Mesothelial cell of epicardium (in vitro differentiated cells): ENCODE data around the gene NLRP5. TPM values are rescaled to one million over a fixed set of nuclear protein-coding genes. Genes with fewer than 3 reads are reported as not detected.
"Not testable (repeated sequence)": the region's sequence is repeated elsewhere in the genome, so short reads cannot be mapped to it uniquely, and the experiment has no call there.

Experiments
- DNase-seq, 2 experiments: peaks; one replicate each; pipeline ENCODE4 v3.0.0; 2021; ENCODE audit warnings: low spot score in 2 of 2; ENCODE audit not compliant: unreplicated experiment in 2 of 2
- H3K27ac Mint-ChIP-seq: 2 replicates; pipeline ENCODE4 v1.8.0; 2021; ENCODE audit warnings: mixed read lengths
- H3K27me3 Mint-ChIP-seq: 2 replicates; pipeline ENCODE4 v1.8.0; 2021; ENCODE audit warnings: low read depth, mixed read lengths
- H3K36me3 Mint-ChIP-seq: 2 replicates; pipeline ENCODE4 v1.8.0; 2021; ENCODE audit warnings: mixed read lengths
- H3K4me1 Mint-ChIP-seq: 2 replicates; pipeline ENCODE4 v1.8.0; 2021; ENCODE audit warnings: mixed read lengths
- H3K4me3 Mint-ChIP-seq: 2 replicates; pipeline ENCODE4 v1.8.0; 2021; ENCODE audit warnings: mild to moderate bottlenecking, moderate library complexity, mixed read lengths
- H3K9me3 Mint-ChIP-seq: 2 replicates; pipeline ENCODE4 v1.8.0; 2021; ENCODE audit warnings: mixed read lengths
- CTCF ChIP-seq: fragments of 200-600 bp; sonication (generic); IDR thresholded peaks from one replicate; pipeline ENCODE4 v1.5.0; 2021; ENCODE audit warnings: antibody characterized with exemption; ENCODE audit not compliant: unreplicated experiment
- total RNA-seq: library from RNA; stranded (reverse); gene quantifications from 3 replicates; pipeline ENCODE4 v1.2.1, GENCODE V29; 2021

NLRP5 gene
- total RNA-seq, 1 donor from 2014 or later: not detected

- TF ChIP-seq CTCF: no peak
Observed at GRCh38 chr19:56097776-56098175, 111.2 kb downstream of the NLRP5 start.

GRCh38 chr19:56098237-56098636 lies 111.7 kb downstream of the NLRP5 start:
- H3K36me3 Mint-ChIP-seq: peaks cover 29% of the 10 kb centered on the region
- H3K27me3 Mint-ChIP-seq, H3K4me3 Mint-ChIP-seq, DNase-seq, H3K27ac Mint-ChIP-seq, H3K4me1 Mint-ChIP-seq: not testable (repeated sequence)
- H3K9me3 Mint-ChIP-seq: peaks cover 15% of the 10 kb centered on the region

More at GRCh38 chr19:56097776-56098175, 111.2 kb downstream of the NLRP5 start:
- Mint-ChIP-seq H3K27me3 (no peaks in the 10 kb centered on the region), H3K27ac (no peak overlapping the region), H3K4me3 (no peak overlapping the region), H3K4me1 (no peaks in the 10 kb centered on the region), H3K9me3 (peaks cover 19% of the 10 kb centered on the region), H3K36me3 (peaks cover 34% of the 10 kb centered on the region)
- no peak for DNase-seq

GRCh38 chr19:56098731-56099568 lies 112.4 kb downstream of the NLRP5 start:
- TF ChIP-seq CTCF: no peak
- H3K9me3 Mint-ChIP-seq: peaks cover 8% of the 10 kb centered on the region
- H3K27ac Mint-ChIP-seq: no peak overlapping the region
- H3K4me1 Mint-ChIP-seq: no peaks in the 10 kb centered on the region
- no peaks in the 10 kb centered on the region for H3K27me3 Mint-ChIP-seq
- DNase-seq: no peak
- no peak overlapping the region for H3K4me3 Mint-ChIP-seq
- peaks cover 22% of the 10 kb centered on the region for H3K36me3 Mint-ChIP-seq

GRCh38 chr19:56099638-56100539 lies 113.3 kb downstream of the NLRP5 start:
- Mint-ChIP-seq H3K36me3 (peaks cover 16% of the 10 kb centered on the region), H3K27me3 (no peaks in the 10 kb centered on the region), H3K27ac (no peak overlapping the region), H3K4me3 (no peak overlapping the region), H3K4me1 (no peaks in the 10 kb centered on the region), H3K9me3 (peaks cover 4% of the 10 kb centered on the region)
- no peak for TF ChIP-seq CTCF
- DNase-seq: no peak

- no peaks in the 10 kb centered on the region for H3K9me3 Mint-ChIP-seq
- peaks cover 8% of the 10 kb centered on the region for H3K36me3 Mint-ChIP-seq
- DNase-seq: no peak
- H3K27me3 Mint-ChIP-seq: no peaks in the 10 kb centered on the region
- H3K4me3 Mint-ChIP-seq: no peak overlapping the region
- TF ChIP-seq CTCF: no peak
- H3K27ac Mint-ChIP-seq: no peak overlapping the region
- H3K4me1 Mint-ChIP-seq: peaks cover 2% of the 10 kb centered on the region
Observed at GRCh38 chr19:56101095-56101494, 114.5 kb downstream of the NLRP5 start.
